ENCODE results near the gene PTOV1.

Gene PTOV1

DNA sequence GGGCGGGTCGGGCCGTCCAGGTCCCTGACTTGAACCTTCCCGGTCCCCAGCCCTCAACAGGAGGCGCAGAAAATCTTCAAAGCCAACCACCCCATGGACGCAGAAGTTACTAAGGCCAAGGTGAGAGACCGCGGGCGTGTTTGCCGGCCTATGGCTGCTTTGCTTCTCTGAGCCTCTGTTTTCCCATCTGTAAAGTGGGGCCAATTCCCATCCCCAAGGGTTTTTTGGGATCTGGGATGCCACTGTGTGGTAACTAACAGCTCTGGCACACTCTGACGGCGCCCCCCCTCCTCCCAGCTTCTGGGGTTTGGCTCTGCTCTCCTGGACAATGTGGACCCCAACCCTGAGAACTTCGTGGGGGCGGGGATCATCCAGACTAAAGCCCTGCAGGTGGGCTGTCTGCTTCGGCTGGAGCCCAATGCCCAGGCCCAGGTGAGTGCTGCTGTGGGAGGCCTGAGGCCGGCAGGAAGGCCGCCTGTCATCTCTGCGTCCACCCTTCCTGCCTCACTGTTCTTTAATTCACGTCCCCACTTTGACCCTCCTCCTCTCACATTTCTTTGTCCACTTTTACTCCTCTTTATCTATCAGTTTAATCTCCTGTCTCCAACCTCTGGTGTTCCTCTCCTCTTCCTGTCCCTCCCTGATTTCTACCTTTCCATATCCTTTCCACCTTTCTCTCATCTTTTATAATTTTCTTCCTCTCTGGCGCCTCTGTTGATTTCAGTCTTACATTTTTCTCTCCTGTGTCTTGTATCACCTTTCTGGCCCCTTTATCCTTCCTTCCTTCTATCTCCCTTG lies 44.9 kb upstream of the PTOV1 start:
- H3K4me3 ChIP-seq (ENCODE audit: low read depth, low read length), result no peak overlapping the region
- POLR2A ChIA-PET, result no interaction called here
- TF ChIP-seq, protein P1, sequence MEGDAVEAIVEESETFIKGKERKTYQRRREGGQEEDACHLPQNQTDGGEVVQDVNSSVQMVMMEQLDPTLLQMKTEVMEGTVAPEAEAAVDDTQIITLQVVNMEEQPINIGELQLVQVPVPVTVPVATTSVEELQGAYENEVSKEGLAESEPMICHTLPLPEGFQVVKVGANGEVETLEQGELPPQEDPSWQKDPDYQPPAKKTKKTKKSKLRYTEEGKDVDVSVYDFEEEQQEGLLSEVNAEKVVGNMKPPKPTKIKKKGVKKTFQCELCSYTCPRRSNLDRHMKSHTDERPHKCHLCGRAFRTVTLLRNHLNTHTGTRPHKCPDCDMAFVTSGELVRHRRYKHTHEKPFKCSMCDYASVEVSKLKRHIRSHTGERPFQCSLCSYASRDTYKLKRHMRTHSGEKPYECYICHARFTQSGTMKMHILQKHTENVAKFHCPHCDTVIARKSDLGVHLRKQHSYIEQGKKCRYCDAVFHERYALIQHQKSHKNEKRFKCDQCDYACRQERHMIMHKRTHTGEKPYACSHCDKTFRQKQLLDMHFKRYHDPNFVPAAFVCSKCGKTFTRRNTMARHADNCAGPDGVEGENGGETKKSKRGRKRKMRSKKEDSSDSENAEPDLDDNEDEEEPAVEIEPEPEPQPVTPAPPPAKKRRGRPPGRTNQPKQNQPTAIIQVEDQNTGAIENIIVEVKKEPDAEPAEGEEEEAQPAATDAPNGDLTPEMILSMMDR (IDR thresholded peaks at IDR 0.05; ENCODE audit: insufficient read depth, low read length, missing control alignments), result no peak
- CTCF ChIA-PET, result interaction anchor here (1.4 kb wide), 1 partner anchor 9 kb away, joined by 3 read pairs; no protein-coding TSS in a partner anchor
- DNase-seq (ENCODE audit: low read depth, low spot score), result no peak

DNA sequence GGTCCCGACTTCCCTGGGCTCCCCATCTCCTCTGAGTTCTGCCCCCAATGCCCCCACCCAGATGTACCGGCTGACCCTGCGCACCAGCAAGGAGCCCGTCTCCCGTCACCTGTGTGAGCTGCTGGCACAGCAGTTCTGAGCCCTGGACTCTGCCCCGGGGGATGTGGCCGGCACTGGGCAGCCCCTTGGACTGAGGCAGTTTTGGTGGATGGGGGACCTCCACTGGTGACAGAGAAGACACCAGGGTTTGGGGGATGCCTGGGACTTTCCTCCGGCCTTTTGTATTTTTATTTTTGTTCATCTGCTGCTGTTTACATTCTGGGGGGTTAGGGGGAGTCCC lies 44.4 kb upstream of the PTOV1 start:
- no peak overlapping the region for H3K4me3 ChIP-seq (ENCODE audit: low read depth, low read length)
- TF ChIP-seq, protein P1 (IDR thresholded peaks at IDR 0.05; ENCODE audit: insufficient read depth, low read length, missing control alignments), result no peak
- ChIA-PET CTCF (no interaction called here), POLR2A (no interaction called here)
- DNase-seq (ENCODE audit: low read depth, low spot score), result no peak

DNA sequence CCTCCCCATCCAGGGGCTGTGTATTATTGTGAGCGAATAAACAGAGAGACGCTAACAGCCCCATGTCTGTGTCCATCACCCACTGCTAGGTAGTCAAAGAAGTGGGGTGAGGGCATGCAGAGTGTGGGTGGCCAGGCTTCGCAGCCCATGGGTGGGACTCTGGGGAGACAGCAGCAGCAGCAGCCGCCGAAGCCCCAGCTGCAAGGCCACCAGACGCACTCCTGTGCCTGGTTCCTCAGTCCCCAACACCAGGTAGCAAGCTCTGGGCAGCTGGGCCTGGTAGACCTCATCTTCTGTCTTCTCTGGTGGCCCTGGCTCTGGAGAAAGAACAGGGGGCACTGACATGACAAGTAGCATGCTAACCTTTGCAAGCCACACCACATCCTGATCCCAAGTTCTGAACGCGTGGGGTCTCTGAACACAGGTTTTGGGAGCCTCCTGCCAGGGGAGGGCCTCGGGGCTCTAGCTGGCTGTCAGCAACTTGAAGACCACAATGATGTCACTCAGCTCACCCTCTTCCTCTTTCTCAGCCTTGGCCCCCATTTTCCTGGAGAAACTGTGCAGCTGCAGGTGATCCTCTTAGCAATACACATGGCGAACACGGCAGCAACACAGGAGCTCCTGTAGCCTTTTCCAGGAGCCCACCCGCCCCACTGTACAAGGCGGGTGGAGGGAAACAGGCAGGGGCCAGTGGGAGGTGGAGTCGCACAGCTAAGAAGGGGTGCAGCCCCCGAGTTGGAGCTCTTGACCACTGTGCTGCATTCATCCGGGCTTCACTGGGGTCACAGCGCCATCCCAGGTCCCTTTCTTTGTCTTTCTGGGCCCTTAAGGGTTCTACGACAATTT lies 43.7 kb upstream of the PTOV1 start:
- TF ChIP-seq, protein P1 (IDR thresholded peaks at IDR 0.05; ENCODE audit: insufficient read depth, low read length, missing control alignments), result no peak
- H3K4me3 ChIP-seq (ENCODE audit: low read depth, low read length), result no peak overlapping the region
- POLR2A ChIA-PET, result no interaction called here
- DNase-seq (ENCODE audit: low read depth, low spot score), result no peak
- CTCF ChIA-PET, result no interaction called here

DNA sequence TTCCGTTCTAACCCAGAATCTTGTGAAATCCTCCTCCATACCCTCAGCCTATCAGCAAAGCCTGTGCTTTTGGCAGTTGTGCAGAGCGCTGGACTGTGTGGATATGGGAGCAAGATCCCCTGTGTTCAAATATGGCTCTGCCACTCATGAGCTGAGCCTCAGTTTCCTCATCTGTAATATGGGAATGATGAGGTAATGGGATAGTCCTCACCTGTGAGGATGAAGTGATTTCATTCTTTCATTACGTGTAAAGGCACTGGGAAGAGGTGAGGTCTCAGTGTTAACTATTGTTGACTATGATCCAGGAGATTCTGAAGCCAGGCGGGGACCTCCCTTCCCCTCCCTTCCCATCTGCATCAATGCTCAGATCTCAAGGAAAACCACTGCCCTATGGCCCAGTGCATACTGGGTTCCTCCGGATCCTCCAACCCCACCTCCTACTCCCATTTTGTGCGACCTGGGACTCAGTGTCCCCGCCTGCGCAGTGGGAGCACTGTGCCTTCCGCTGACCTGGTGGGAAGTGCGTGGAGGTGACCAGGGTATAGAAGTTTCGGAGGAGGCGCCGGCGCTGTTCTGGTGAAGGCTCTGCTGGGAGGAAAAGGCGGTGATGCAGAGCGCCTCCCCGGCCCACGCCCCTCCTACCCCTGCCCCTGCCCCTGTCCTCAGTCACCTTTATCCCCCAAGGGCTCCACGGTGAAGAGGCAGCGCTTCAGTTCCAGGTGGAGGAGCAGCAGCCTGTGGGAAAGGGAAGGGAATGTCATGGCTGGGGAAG lies 42.9 kb upstream of the PTOV1 start:
- TF ChIP-seq, protein P1 (IDR thresholded peaks at IDR 0.05; ENCODE audit: insufficient read depth, low read length, missing control alignments), result no peak
- ChIA-PET CTCF (no interaction called here), POLR2A (no interaction called here)
- peak overlapping the region; percentile 33 for H3K4me3 ChIP-seq (ENCODE audit: low read depth, low read length)
- no peak for DNase-seq (ENCODE audit: low read depth, low spot score)

DNA sequence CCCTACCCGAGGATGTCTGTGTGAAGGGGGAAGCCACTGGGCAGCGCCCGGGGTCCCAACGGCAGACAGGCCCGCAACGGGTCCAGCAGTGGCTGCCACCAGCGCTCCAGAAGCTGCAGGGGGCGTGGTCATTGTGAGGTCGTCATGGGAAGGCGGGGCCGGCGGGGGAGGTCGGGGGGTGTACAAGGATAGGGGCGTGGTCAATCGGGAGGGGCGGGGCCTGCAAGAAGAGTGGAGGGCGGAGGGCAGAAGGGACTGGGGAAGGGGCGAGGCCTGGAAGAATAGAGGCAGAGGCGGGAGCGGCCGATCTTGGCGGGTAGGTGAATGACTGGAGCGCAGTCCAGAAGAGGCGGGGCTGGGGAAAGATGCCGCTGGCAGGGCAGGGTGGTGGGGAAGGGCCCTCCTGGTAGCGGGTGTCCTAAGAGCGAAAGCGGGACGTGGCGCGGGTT lies 42.2 kb upstream of the PTOV1 start:
- H3K4me3 ChIP-seq (ENCODE audit: low read depth, low read length), result peak overlapping the region; percentile 76
- POLR2A ChIA-PET, result no interaction called here
- CTCF ChIA-PET, result no interaction called here
- TF ChIP-seq, protein P1 (IDR thresholded peaks at IDR 0.05; ENCODE audit: insufficient read depth, low read length, missing control alignments), result no peak
- DNase-seq (ENCODE audit: low read depth, low spot score), result no peak

All from AG04449 (cell line).